Spleen (tissue), 11 donors: ENCODE results near the gene EXD3. TPM values are rescaled to one million over a fixed set of nuclear protein-coding genes. Genes with fewer than 3 reads are reported as not detected.
"Not testable (repeated sequence)": the region's sequence is repeated elsewhere in the genome, so short reads cannot be mapped to it uniquely, and the experiment has no call there.

Experiments
- DNase-seq: peaks from one replicate; pipeline ENCODE4 v3.0.0-alpha.2; 2020
- H3K27ac ChIP-seq, 8 donors: fragments of 200-600 bp; sonication (generic) in 7 of 8; 1 replicate in 4 of 8; 2 replicates in 4 of 8; pipeline versions ENCODE4 v1.5.0 to v1.8.0; 2016 to 2021; ENCODE audit warnings: inconsistent platforms in 4 of 8, mild to moderate bottlenecking in 4 of 8, moderate library complexity in 1 of 8
- H3K27me3 ChIP-seq, 7 donors: fragments of 200-600 bp; sonication (generic) in 6 of 7; replicated peaks in 1 of 7; 1 replicate in 4 of 7; 2 replicates in 3 of 7; pipeline versions ENCODE4 v1.5.0 to v1.8.0; 2016 to 2021; ENCODE audit warnings: inconsistent platforms in 3 of 7, mild to moderate bottlenecking in 1 of 7
- H3K36me3 ChIP-seq, 6 donors: fragments of 200-600 bp; sonication (generic) in 5 of 6; 1 replicate in 4 of 6; 2 replicates in 2 of 6; pipeline versions ENCODE4 v1.5.0 to v1.8.0; 2016 to 2021; ENCODE audit warnings: inconsistent platforms in 2 of 6
- H3K4me1 ChIP-seq, 6 donors: fragments of 200-600 bp; sonication (generic) in 5 of 6; 1 replicate in 3 of 6; 2 replicates in 3 of 6; pipeline versions ENCODE4 v1.5.0 to v1.8.0; 2016 to 2021; ENCODE audit warnings: inconsistent platforms in 3 of 6
- H3K4me3 ChIP-seq, 8 donors: fragments of 200-600 bp; sonication (generic) in 7 of 8; 1 replicate in 4 of 8; 2 replicates in 4 of 8; pipeline versions ENCODE4 v1.5.0 to v1.8.0; 2016 to 2021; ENCODE audit warnings: inconsistent platforms in 4 of 8, mild to moderate bottlenecking in 4 of 8, moderate library complexity in 2 of 8
- H3K9me3 ChIP-seq, 8 donors: fragments of 200-600 bp; sonication (generic) in 7 of 8; 1 replicate in 4 of 8; 2 replicates in 4 of 8; pipeline versions ENCODE4 v1.5.0 to v1.8.0; 2016 to 2021; ENCODE audit warnings: inconsistent platforms in 4 of 8
- POLR2A ChIP-seq, 3 donors: fragments of 450-650 bp; IDR thresholded peaks; one replicate each; pipeline ENCODE4 v1.5.1; 2017; ENCODE audit warnings: antibody characterized with exemption in 3 of 3, mild to moderate bottlenecking in 1 of 3
- POLR2AphosphoS5 ChIP-seq, 3 donors: sonication (generic); formaldehyde crosslinking; IDR thresholded peaks; one replicate each; pipeline ENCODE4 v1.5.1; 2017; ENCODE audit warnings: antibody characterized with exemption in 3 of 3
- WGBS, 5 donors: extraction: QIAGEN DNeasy Blood & Tissue Kit in 3 of 5; methylation state at CpG; one replicate each; pipeline versions ENCODE4 v1.1.5 to v1.1.7; 2013 to 2018; 5-methylcytosine and 5-hydroxymethylcytosine counted together
- intact Hi-C: fragments of 100-400 bp; cut with DNase I; formaldehyde crosslinking; loops from one replicate; pipeline ENCODE4 v1.15.0; 2023; ENCODE audit warnings: low total_unique reads
- polyA plus RNA-seq, 3 donors: library from polyadenylated mRNA; stranded (reverse); fragments of 200-250 nt; gene quantifications; one replicate each; pipeline ENCODE4 v1.2.1, GENCODE V29; 2013
- total RNA-seq, 7 donors: library from RNA; depleted of rRNA in 3 of 7; stranded (reverse); fragments of >200 nt in 3 of 7; fragmentation: NEBNext Ultra II Directional in 4 of 7; extraction: Animal tissue kit (Norgen Biotek cat#: 25700) in 4 of 7; gene quantifications; one replicate each; pipeline versions ENCODE4 v1.1.0 to v1.2.1, GENCODE V29; 2016 to 2021
- TF ChIP-seq, protein P1 (sequence below), 11 experiments: fragments of 200-600 bp in 7 of 11; fragments of 450-650 bp in 4 of 11; sonication (generic) in 4 of 11; IDR thresholded peaks in 8 of 11; conservative IDR thresholded peaks in 3 of 11; 1 replicate in 7 of 11; 2 replicates in 4 of 11; pipeline versions ENCODE4 v1.4.0 to v1.8.0; 2016 to 2021; ENCODE audit warnings: antibody characterized with exemption in 11 of 11, inconsistent platforms in 4 of 11, mild to moderate bottlenecking in 1 of 11
- donor health status: healthy with polysubstance abuse.
- donor health status: DM: no; HTN: no; CAD: no; lungs with moderate emphysema.
- donor health status: DM: no; HTN: no; CAD: no.
- donor health status: Bipolar disorder and iron deficiency.
- donor health status: healthy.
- donor health status: DM: no; HTN: no; CAD: no.
- donor health status: DM: yes; HTN: yes; CAD: no.

EXD3 gene
- total and polyA plus RNA-seq, 10 donors, result 14.5 to 62.3 (median 36.3) TPM

DNA sequence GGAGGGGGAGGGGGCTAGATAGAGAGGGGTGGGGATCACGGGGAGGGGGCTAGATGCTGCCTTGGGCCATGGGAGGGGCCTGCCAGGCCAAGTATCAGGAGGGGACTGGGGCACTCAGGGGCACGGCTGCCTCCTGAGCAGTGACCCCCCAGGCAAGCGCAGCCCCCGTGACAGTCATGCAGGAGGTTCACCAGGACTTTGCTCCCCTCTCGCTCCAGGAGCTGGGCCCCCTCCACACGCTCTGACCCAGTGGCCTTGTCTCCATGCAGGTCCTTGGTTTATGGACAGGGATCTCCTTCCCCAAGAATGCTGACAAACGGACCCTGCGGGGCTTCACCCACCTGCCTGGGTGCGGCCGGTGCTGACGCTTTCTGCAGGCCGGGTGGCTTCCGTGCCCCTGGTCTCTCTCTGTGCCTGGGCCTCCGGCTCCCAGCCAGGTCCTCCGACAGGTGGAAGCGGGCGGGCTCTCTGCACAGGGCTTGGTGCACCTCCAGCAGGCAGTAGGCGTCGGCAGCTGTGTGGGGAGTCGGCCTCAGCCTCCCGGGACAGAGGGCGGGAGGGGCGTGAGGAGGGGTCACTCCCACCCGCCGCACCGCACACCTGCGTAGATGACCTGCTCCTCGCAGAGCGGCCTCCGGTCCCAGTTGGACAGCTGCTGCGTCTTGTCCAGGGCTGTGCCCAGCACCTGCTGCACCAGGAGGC lies 74.0 kb downstream of the EXD3 start:
- Histone ChIP-seq H3K36me3 (peaks cover 0 to 39% (median 8%) of the 10 kb centered on the region in 6 donors), H3K27me3 (no peaks in the 10 kb centered on the region), H3K4me3 (no peak overlapping the region), H3K27ac (no peak overlapping the region), H3K9me3 (peaks cover 0 to 15% (median 12%) of the 10 kb centered on the region in 8 donors), H3K4me1 (peaks cover 0 to 21% (median 10%) of the 10 kb centered on the region in 6 donors)
- intact Hi-C loops, result no loop called here
- 90 to 98% (median 95%) methylated on average over 16 to 31 of the region's 31 CpGs for WGBS, 5 donors
- TF ChIP-seq POLR2AphosphoS5 (IDR thresholded peaks at IDR 0.05) (no peak), POLR2A (IDR thresholded peaks at IDR 0.05) (no peak)
- TF ChIP-seq, protein P1, sequence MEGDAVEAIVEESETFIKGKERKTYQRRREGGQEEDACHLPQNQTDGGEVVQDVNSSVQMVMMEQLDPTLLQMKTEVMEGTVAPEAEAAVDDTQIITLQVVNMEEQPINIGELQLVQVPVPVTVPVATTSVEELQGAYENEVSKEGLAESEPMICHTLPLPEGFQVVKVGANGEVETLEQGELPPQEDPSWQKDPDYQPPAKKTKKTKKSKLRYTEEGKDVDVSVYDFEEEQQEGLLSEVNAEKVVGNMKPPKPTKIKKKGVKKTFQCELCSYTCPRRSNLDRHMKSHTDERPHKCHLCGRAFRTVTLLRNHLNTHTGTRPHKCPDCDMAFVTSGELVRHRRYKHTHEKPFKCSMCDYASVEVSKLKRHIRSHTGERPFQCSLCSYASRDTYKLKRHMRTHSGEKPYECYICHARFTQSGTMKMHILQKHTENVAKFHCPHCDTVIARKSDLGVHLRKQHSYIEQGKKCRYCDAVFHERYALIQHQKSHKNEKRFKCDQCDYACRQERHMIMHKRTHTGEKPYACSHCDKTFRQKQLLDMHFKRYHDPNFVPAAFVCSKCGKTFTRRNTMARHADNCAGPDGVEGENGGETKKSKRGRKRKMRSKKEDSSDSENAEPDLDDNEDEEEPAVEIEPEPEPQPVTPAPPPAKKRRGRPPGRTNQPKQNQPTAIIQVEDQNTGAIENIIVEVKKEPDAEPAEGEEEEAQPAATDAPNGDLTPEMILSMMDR (IDR thresholded peaks at IDR 0.05 in 8 of 11, conservative IDR thresholded peaks at IDR 0.05 in 3 of 11), result no peak
- no peak for DNase-seq

DNA sequence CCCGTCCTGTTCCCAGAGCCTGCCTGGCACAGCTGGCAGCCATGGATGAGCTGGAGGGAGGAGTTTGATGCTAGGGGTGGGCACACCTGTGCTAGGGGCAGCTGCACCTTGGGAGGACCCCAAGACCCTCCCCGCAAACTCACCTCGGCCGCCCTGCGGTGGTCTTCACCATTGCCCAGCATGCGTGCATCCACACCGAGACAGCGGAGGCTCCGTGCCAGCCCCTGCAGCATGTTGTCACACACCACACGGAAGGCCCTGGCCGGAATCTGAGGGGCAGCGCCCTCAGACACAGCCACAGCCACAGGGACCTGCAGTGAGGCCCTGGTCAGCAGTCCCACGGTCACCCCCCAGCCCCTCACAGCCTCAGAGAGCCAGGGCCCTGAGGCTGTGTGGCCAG lies 75.0 kb downstream of the EXD3 start:
- WGBS, 5 donors, result 91 to 99% (median 96%) methylated on average over 9 to 13 of the region's 13 CpGs
- Histone ChIP-seq H3K27me3 (no peaks in the 10 kb centered on the region), H3K27ac (no peak overlapping the region), H3K4me1 (peaks cover 0 to 13% (median 5%) of the 10 kb centered on the region in 6 donors), H3K9me3 (peaks cover 0 to 18% (median 12%) of the 10 kb centered on the region in 8 donors), H3K36me3 (peaks cover 0 to 39% (median 8%) of the 10 kb centered on the region in 6 donors), H3K4me3 (no peak overlapping the region)
- intact Hi-C loops, result no loop called here
- TF ChIP-seq POLR2AphosphoS5 (IDR thresholded peaks at IDR 0.05) (no peak), POLR2A (IDR thresholded peaks at IDR 0.05) (no peak)
- TF ChIP-seq, protein P1 (IDR thresholded peaks at IDR 0.05 in 8 of 11, conservative IDR thresholded peaks at IDR 0.05 in 3 of 11), result no peak
- DNase-seq, result no peak

DNA sequence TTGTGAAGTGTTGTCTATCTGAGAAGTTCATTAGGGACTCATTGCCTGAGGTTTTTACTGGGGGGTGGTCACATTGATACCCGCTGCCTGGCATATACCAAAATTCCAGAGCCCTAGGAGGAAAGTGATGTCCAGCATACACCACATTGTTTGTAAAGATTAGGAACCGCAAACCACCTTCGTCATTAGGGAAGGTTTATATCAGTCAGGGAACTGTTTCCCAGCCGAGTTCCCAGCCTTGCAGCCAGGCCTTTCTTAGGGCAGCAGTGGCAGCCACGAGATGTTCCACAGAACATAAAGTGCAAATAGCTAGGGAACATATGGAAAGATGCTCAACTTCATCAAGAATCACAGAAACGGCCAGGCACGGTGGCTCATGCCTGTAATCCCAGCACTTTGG lies 80.5 kb downstream of the EXD3 start:
- Histone ChIP-seq H3K27me3 (no peaks in the 10 kb centered on the region), H3K27ac (no peak overlapping the region), H3K36me3 (peaks cover 0 to 21% (median 8%) of the 10 kb centered on the region in 6 donors), H3K9me3 (peaks cover 0 to 23% (median 13%) of the 10 kb centered on the region in 8 donors), H3K4me1 (peaks cover 0 to 10% (median 0%) of the 10 kb centered on the region in 6 donors), H3K4me3 (no peak overlapping the region)
- WGBS, 5 donors, result 81 to 86% (median 81%) methylated on average over 7 of the region's 7 CpGs
- DNase-seq, result no peak
- intact Hi-C loops, result no loop called here
- TF ChIP-seq POLR2AphosphoS5 (IDR thresholded peaks at IDR 0.05) (no peak), POLR2A (IDR thresholded peaks at IDR 0.05) (no peak)
- TF ChIP-seq, protein P1 (IDR thresholded peaks at IDR 0.05 in 8 of 11, conservative IDR thresholded peaks at IDR 0.05 in 3 of 11), result no peak

DNA sequence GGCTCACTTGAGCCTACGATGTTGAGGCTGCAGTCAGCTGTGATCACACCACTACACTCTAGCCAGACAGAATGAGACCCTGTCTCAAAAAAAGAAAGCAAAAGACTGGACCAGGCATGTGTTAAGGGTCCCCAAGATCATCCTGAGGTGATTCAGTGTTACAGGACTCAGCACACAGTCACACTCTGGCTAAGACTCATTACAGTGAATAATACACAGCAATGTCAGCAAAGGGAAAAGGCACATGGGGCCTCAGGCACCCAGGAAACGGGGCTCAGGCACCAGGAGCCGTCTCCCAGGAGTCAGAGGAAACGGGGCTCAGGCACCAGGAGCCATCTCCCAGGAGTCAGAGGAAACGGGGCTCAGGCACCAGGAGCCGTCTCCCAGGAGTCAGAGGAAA lies 81.7 kb downstream of the EXD3 start:
- DNase-seq, result no peak

DNA sequence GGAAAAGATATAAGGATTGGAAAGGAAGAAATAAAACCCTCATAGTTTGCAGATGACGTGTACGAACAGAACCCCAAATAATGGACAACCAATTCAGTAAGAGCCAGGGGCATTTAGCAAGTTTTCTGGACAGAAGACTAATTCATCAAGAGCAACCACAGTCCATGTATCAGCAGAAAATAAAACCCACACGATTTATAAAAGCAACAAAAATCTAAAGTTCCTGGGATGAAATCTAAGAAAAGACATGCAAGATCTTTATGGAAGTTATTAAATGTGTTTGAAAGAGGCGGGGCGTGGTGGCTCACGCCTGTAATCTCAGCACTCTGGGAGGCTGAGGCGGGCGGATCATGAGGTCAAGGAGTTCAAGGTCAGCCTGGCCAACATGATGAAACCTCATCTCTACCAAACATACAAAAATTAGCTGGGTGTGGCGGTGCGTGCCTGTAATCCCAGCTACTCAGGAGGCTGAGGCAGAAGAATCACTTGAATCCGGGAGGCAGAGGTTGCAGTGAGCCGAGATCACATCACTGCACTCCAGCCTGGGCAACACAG lies 83.0 kb downstream of the EXD3 start:
- H3K9me3 ChIP-seq, result peaks cover 3 to 28% (median 18%) of the 10 kb centered on the region in 8 donors
- H3K36me3 ChIP-seq, H3K27ac ChIP-seq, intact Hi-C loops, DNase-seq, H3K27me3 ChIP-seq, H3K4me3 ChIP-seq: not testable (repeated sequence)
- H3K4me1 ChIP-seq, result peaks cover 0 to 10% (median 0%) of the 10 kb centered on the region in 6 donors
- 85 to 93% (median 89%) methylated on average over 12 of the region's 12 CpGs for WGBS, 5 donors

More for the DNA sequence above, 81.7 kb downstream of the EXD3 start:
- TF ChIP-seq, protein P1 (IDR thresholded peaks at IDR 0.05 in 8 of 11, conservative IDR thresholded peaks at IDR 0.05 in 3 of 11), result no peak
- TF ChIP-seq POLR2AphosphoS5 (IDR thresholded peaks at IDR 0.05) (no peak), POLR2A (IDR thresholded peaks at IDR 0.05) (no peak)
- Histone ChIP-seq H3K36me3 (peaks cover 0 to 9% (median 0%) of the 10 kb centered on the region in 6 donors), H3K4me3 (no peak overlapping the region), H3K4me1 (peaks cover 0 to 10% (median 0%) of the 10 kb centered on the region in 6 donors), H3K9me3 (peaks cover 3 to 27% (median 15%) of the 10 kb centered on the region in 8 donors), H3K27ac (no peak overlapping the region), H3K27me3 (no peaks in the 10 kb centered on the region)
- WGBS, 5 donors, result 67 to 94% (median 74%) methylated on average over 4 to 6 of the region's 6 CpGs
- intact Hi-C loops, result no loop called here
